GM12891 (cell line): Measurements from ENCODE around the gene ADH1A.
"Not testable (repeated sequence)": the region's sequence is repeated elsewhere in the genome, so short reads cannot be mapped to it uniquely, and the experiment has no call there.

Experiments used
- DNase-seq: peaks from one replicate; pipeline ENCODE4 v3.0.0; 2011; ENCODE audit warnings: low spot score; ENCODE audit not compliant: insufficient read length
- FAIRE-seq: peaks from 2 replicates; lab custom pipeline; 2011; peaks lifted over from hg19 to GRCh38; lab: Jason Lieb, UNC
- PAX5 ChIP-seq: IDR thresholded peaks from 2 replicates; pipeline ENCODE4 v1.6.1; 2011; ENCODE audit warnings: low read length, moderate library complexity, mild to moderate bottlenecking; ENCODE audit not compliant: insufficient read depth, severe bottlenecking
- POLR2A ChIP-seq: IDR thresholded peaks from 2 replicates; pipeline ENCODE4 v1.6.1; 2011; ENCODE audit warnings: low read depth, low read length, control low read depth
- POLR2AphosphoS5 ChIP-seq: IDR thresholded peaks from 2 replicates; pipeline ENCODE4 v1.6.1; 2011; ENCODE audit warnings: low read depth, low read length, control low read depth
- POU2F2 ChIP-seq: IDR thresholded peaks from 2 replicates; pipeline ENCODE4 v1.6.1; 2011; ENCODE audit warnings: low read depth, mild to moderate bottlenecking, control low read depth, low read length, moderate library complexity
- SPI1 ChIP-seq: IDR thresholded peaks from 2 replicates; pipeline ENCODE4 v1.6.1; 2011; ENCODE audit warnings: low read depth, low read length, control low read depth
- TAF1 ChIP-seq: IDR thresholded peaks from 2 replicates; pipeline ENCODE4 v1.6.1; 2011; ENCODE audit warnings: low read depth, low read length, control low read depth

Gene ADH1A

DNA sequence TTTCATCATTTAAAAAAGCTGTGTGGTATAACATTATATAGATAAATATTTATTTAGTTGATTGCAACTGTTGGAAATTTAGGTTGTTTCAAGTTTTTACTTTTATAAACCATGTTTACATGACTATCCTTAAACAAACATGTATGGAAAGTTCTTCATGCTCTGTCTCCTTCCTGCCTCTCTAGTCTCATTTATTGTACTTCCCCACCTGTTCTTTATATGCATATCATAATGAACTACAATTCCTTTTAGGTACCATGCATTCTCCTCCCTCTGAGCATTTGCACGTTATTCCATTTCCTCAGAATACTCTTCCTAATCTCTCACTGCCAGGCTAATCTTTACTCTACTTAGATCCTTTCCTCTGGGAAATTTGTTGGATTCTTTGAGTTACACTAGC lies 54.8 kb downstream of the ADH1A start:
- TF ChIP-seq POU2F2, result no peak
- TF ChIP-seq POLR2A, result no peak
- no peak for TF ChIP-seq POLR2AphosphoS5
- no peak for TF ChIP-seq PAX5
- DNase-seq, result no peak
- FAIRE-seq, result no peak

- TF ChIP-seq POU2F2, result no peak
- no peak for TF ChIP-seq PAX5
- no peak for TF ChIP-seq SPI1
- TF ChIP-seq TAF1, result no peak
- no peak for TF ChIP-seq POLR2A
- no peak for TF ChIP-seq POLR2AphosphoS5
- FAIRE-seq (no peak), DNase-seq (no peak)
These were observed 56.3 kb downstream of the ADH1A start for GRCh38 chr4:99234331-99235010.

DNA sequence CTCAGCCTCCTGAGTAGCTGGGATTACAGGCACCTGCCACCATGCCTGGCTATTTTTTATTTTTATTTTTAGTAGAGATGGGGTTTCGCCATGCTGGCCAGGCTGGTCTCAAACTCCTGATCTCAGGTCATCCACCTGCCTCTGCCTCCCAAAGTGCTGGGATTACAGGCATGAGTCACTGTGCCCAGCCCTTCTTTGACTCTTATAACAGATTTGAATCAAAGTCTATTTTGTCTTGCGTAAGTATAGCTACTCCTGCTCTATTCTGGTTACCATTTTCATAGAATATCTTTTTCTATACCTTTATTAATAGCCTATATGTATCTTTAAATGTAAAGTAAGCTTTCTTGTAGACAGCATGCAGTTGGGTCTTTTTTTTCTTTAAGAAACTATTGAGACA lies 57.4 kb downstream of the ADH1A start:
- DNase-seq, FAIRE-seq: not testable (repeated sequence)

DNA sequence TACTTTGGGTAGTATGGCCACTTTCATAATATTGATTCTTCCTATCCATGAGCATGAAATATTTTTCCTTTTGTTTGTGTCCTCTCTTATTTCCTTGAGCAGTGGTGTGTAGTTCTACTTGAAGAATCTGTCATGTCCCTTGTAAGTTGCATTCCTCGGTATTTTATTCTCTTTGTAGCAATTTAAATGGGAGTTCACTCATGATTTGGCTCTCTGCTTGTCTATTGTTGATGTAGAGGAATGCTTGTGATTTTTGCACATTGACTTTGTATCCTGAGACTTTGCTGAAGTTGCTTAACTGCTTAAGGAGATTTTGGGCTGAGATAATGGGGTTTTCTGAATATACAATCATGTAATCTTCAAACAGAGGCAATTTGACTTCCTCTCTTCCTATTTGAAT lies 62.1 kb downstream of the ADH1A start:
- not testable (repeated sequence) for DNase-seq, FAIRE-seq

GRCh38 chr4:99227646-99228045 lies 63.1 kb downstream of the ADH1A start:
- not testable (repeated sequence) for FAIRE-seq, DNase-seq
